NCI-H187 treated with DMSO at 0.1 percent for 48 hours (cell line): Measurements from ENCODE around the gene VIM.

ENCODE experiments used
- DNase-seq: peaks from one replicate; lab custom pipeline; 2025; lab: John Stamatoyannopoulos, UW

The VIM gene

GRCh38 chr10:17228091-17229015 is at the start of gene VIM:
Gene VIM, plus strand, starts transcription at chr10:17228241. Its CDS starts 1,182 bp downstream, at chr10:17229423.
- DNase-seq: no peak

DNA sequence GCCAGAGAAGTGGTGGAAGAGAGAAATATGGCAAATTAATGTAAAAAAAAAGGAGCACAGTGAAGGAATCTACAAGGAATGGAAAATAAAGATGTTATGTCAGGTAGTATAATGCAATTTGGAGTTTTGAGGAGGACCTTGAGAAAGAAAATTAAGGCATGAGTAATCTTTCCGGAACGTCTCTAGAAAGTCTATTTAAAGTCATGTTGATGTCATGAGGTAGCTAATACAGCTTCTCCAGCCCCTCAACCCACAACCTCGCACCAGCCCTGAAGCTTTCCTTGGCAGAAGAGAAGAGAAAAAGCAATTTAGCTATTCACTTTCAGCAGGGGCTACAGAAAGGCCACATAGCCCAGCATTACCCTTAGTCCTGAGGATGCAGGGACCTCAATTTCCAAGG is 49.0 kb upstream of the VIM start:
- no peak for DNase-seq

DNA sequence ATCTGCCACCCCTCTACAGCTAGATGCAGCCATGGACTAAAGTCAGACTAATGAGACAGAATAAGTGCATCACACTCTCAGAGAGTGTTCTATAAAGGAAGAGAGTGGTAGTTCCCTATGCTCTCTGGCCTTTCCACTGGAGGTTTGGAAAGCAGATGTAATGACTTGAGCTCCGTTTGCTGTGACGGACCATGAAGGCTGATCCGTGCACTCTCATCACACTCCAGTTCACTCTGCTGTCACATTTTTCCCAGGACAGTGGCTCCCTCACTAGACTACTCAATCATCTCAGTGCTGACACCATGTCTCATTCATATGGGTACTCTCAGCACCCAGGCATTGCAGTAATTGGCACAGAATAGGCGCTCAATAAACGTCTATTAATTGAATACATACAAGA is 46.9 kb upstream of the VIM start:
- no peak for DNase-seq

- no peak for DNase-seq
Observed at GRCh38 chr10:17181751-17182150, 46.3 kb upstream of the VIM start.

DNA sequence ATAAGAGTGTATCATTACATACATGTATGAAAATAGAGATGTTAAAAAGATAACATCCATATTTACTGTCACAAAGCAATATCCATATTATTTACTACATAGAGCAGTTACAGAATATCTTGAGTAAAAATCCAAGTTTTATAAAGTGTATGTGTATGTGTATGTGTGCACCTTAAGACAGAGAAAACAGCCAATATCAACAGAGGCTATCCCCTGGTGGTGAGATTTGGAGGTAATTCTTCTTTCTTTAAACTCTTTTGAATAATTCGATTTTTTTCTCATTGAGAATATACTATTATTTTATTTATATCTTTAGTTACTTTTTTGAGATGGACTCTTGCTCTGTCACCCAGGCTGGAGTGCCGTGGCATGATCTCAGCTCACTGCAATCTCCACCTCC is 44.9 kb upstream of the VIM start:
- no peak for DNase-seq

GRCh38 chr10:17185873-17186272 is 42.2 kb upstream of the VIM start:
- DNase-seq: no peak

DNA sequence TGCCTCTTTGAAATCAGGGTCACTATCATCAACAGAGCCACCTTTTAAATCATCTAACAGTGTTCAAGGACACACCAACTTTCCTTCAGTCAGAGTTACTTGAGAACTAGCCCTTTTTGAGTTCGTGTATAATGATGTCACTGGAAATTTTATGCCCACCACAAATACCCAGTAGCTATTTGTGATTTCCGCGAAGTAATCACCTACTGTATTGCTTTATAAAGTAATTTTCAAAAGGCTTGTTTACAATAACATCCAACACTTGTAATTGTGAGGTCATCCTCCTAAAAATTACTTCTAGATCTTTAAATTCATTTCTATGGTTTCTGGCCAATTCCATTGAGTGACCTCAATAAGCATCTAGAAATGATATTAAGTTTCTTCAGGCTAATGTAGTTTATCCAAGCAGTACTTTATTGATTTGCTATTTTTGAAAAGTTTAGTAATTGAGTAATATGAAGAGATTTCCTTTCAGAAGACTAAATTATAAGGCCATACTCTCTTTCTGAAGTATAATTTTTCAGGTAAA is 39.3 kb upstream of the VIM start:
- no peak for DNase-seq

DNA sequence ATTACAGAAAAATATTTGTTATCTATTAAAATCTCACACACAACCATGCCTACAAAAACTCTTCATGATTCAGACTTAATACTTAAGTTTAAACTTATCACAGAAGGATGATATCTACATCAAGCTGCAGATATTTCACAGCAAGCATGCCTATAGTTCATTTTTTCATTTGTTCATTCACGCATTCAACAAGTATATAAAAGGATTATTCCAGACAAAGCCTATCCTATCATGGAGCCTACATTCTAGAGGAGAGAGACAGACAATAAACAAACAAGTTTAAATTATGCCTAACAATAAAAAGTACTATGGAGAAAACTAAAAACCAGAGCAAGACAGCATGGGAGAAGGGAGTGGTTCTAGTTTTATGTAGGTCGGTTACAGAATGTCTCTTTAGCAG is 37.4 kb upstream of the VIM start:
- DNase-seq: no peak

GRCh38 chr10:17195083-17195482 is 33.0 kb upstream of the VIM start:
- no peak for DNase-seq

DNA sequence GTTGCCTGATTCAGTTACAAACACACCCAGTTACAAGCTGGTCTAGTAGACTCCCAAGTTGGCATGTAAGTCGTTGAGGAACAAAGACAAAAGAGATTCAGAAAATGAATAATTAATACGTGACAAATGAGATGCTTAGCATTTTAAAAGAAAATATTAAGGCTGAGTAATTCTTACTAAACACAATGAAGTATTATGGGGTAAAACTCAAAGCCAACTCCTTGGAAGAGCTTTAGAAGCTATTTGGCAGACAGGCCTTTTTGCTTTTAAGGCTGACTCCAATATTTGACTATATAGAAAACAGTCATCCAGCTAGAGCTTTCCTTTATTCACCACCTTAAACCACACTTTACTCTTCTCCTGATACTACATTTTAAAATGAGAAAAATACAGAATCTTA is 32.0 kb upstream of the VIM start:
- no peak for DNase-seq

- no peak for DNase-seq
Observed at GRCh38 chr10:17196573-17196972, 31.5 kb upstream of the VIM start.

DNA sequence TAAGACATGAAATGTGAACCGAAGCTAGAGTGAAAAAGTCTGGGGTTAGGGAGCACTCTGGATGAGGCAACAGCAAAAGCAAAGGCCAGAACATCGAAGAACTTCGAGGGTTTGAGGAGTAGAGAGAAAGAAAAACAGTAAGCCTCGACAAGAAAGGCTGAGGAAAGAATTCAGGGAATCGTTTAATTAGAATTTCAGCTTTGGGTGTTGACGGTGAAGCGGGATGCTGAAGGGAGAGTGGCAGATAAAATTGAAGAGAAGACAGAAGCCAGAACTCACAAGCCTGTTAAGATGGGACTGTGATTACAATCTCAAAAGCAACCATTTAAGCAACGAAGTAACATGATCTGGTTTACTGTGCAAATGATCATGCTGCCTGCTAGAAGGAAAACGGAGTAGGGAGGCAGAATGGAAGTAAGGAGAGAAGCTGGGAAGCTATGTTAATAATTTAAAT is 28.7 kb upstream of the VIM start:
- DNase-seq: no peak

- no peak for DNase-seq
Observed at GRCh38 chr10:17200001-17200911, 27.8 kb upstream of the VIM start.

- peak; percentile 4 for DNase-seq
Observed at GRCh38 chr10:17200912-17201793, 26.9 kb upstream of the VIM start, which contains the start of gene TRDMT1. Gene TRDMT1, minus strand, starts transcription at chr10:17201672. Its CDS starts 38 bp downstream, at chr10:17201634.

DNA sequence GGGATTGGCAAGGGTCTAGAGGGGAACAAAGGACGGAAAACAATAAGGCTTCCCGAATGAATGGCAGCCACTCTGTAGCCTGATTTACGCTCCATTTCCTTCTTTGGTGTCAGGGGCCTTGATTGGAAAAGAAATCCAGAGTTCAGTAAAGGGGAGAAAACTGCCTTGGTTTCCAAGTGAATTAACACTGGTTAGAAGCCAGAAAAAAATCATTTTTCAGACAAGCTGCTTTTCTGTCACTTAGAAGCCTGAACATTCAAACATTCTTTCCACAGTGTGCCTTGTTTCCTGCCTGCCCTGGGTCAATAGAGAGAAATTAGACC is 26.3 kb upstream of the VIM start:
- no peak for DNase-seq

DNA sequence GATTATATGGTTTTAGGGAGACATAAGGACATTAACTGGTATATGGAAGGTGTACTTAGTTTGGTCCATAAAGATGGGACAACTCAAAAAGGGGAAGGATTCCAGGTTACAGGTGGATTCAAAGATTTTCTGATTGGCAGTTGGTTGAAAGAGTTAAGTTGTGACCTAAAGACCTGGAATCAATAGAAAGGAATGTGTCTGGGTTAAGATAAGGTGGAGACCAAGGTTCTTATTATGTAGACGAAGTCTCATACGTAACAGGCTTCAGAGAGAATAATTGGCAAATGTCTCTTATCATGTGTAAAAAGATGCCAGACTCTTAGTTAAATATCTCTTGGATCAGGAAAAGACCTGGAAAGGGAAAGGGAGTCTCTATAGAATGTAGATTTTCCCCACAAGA is 25.5 kb upstream of the VIM start:
- no peak for DNase-seq

DNA sequence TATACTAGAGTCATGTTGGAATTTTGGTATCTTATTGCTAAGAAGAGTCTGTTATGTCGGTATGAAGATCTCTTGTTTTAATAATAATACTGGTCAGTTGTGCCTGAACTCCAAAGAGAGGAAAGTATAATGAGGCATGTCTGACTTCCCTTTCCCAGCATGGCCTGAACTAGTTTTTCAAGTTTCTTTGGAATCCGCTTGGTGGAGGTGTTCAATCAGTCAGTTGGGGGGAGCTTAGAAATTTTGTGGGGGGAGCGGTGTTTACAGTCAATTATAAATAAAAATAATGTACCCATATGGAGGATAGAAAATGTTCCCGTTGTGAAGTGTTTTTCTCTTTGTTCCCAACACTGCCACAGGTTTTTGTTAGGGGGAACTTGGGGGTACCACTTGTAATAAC is 25.0 kb upstream of the VIM start:
- DNase-seq: no peak

DNA sequence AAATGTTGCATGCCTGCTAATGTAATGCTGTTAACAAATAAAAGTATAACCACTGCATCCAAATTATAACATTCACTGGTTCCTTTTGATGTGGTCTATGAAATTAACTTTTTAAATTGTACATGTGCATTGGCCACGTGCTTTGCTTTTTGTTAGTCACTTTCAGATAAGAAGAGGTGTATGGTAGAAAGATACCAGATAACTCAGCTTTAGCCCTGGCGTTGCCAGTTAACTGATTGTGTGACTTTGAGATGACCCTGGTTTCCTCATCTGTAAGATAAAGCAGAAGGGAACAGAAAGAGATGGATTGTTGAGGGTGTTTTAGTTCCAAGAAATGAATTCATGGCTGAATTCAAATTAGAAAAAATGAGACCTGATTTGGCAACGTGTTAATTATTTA is 24.6 kb upstream of the VIM start:
- no peak for DNase-seq

DNA sequence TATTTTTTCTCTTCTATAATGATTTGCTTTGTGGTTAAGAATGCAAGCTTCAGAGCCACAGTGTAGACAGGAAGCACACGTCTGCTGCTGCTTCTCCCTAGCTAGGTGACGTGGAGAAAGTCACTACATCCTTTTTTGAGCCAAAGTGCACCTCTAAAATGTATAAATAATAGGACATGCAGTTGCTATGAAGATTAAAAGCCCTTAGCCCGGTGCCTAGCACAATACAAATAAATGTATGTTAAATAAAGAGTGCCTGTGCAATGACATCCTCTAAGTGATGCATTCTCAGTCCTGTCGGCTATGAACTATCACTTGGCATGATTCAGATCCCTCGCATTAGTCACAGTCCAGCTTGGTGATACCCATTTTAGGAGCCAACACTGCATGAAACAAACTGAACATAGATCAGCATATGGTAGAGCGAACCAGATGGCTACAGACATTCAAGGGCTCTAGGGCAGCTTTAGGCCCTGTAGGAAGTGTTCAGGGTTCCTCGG is 21.8 kb upstream of the VIM start:
- no peak for DNase-seq

DNA sequence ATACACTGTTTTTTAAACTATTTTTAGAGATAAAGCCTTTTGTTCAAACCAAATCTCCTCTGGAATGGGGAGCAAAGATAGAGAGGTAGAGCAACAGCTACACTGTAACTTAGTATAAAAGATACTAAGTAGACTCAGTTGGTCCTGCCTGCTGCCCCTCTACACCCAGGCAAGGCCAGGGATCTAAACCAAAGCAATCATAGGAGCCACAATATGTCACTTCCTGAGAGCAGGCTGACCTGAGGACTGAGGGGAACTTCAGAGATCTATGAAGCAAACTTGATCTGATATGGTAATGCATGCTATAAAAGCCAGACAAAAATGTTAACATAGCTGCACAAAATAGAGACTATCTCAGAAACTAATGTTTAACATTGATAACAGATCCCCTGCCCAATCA is 19.6 kb upstream of the VIM start:
- no peak for DNase-seq

DNA sequence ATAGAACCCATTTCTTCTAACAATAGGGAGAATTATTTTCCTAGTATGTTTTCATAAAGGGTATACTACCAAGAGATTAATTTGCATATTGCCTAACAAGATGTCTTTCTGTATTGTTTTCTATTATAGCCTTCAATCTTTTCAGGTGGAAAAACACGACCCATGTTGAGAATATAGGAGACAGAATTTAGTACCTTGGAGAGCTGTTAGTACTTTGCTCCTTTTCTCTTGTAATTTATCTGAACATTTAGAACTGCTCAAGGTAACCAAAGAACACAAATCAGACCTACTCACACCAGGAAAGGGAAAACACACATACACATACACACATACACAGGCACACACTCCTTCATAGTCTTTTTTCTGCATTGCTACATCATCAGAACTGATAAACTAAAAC is 18.7 kb upstream of the VIM start:
- DNase-seq: no peak
